Dedifferentiated amniotic fluid mesenchymal stem cell (primary cell): ENCODE data around the gene MS4A13.
"Not testable (repeated sequence)": the region's sequence is repeated elsewhere in the genome, so short reads cannot be mapped to it uniquely, and the experiment has no call there.

Experiments
- DNase-seq: peaks from one replicate; pipeline ENCODE4 v3.0.0-alpha.2; 2016; ENCODE audit errors: extremely low spot score

Gene MS4A13

GRCh38 chr11:60530454-60531100 lies 15.4 kb downstream of the MS4A13 start:
- DNase-seq: no peak

GRCh38 chr11:60532383-60532782 lies 17.2 kb downstream of the MS4A13 start:
- not testable (repeated sequence) for DNase-seq

GRCh38 chr11:60538627-60539026 lies 23.4 kb downstream of the MS4A13 start:
- not testable (repeated sequence) for DNase-seq

GRCh38 chr11:60544077-60544476 lies 28.9 kb downstream of the MS4A13 start:
- DNase-seq: no peak

GRCh38 chr11:60561254-60561653 lies 46.1 kb downstream of the MS4A13 start:
- no peak for DNase-seq

- no peak for DNase-seq
Measured at GRCh38 chr11:60563553-60564235, 48.5 kb downstream of the MS4A13 start.

- DNase-seq: no peak
Measured at GRCh38 chr11:60566776-60567175, 51.6 kb downstream of the MS4A13 start.

GRCh38 chr11:60570970-60571369 lies 55.8 kb downstream of the MS4A13 start:
- no peak for DNase-seq

GRCh38 chr11:60589611-60590010 lies 74.4 kb downstream of the MS4A13 start:
- no peak for DNase-seq
